Stomach (tissue), 9 donors: ENCODE data around the gene NOP10. TPM values are rescaled to one million over a fixed set of nuclear protein-coding genes. Genes with fewer than 3 reads are reported as not detected.

ENCODE experiments used
- DNase-seq, 2 donors: peaks; one replicate each; pipeline versions ENCODE4 v3.0.0 to v3.0.0-alpha.2; 2013 to 2019
- H3K27ac ChIP-seq, 5 donors: fragments of 200-600 bp in 4 of 5; sonication (generic) in 4 of 5; one replicate each; pipeline ENCODE4 v1.5.1; 2013 to 2019; ENCODE audit warnings: mild to moderate bottlenecking in 1 of 5, moderate library complexity in 1 of 5
- H3K27me3 ChIP-seq, 3 donors: fragments of 200-600 bp; sonication (generic); one replicate each; pipeline ENCODE4 v1.5.1; 2017 to 2019; ENCODE audit warnings: mixed run types in 1 of 3
- H3K36me3 ChIP-seq, 4 donors: fragments of 200-600 bp; sonication (generic); 1 replicate in 3 of 4; 2 replicates in 1 of 4; pipeline ENCODE4 v1.5.1; 2016 to 2019
- H3K4me1 ChIP-seq, 4 donors: fragments of 200-600 bp; sonication (generic); one replicate each; pipeline ENCODE4 v1.5.1; 2016 to 2019
- H3K4me3 ChIP-seq, 4 donors: fragments of 200-600 bp; sonication (generic) in 3 of 4; one replicate each; pipeline ENCODE4 v1.5.1; 2016 to 2019; ENCODE audit warnings: mild to moderate bottlenecking in 1 of 4
- H3K9me3 ChIP-seq, 4 donors: fragments of 200-600 bp; sonication (generic); one replicate each; pipeline ENCODE4 v1.5.1; 2016 to 2019
- EP300 ChIP-seq: sonication (generic); formaldehyde crosslinking; IDR thresholded peaks from one replicate; pipeline ENCODE4 v1.6.1; 2017; ENCODE audit warnings: antibody characterized with exemption
- POLR2A ChIP-seq, 4 donors: fragments of 450-650 bp; IDR thresholded peaks; one replicate each; pipeline ENCODE4 v1.6.1; 2016; ENCODE audit warnings: antibody characterized with exemption in 4 of 4, control low read depth in 2 of 4, mild to moderate bottlenecking in 1 of 4, moderate library complexity in 1 of 4
- POLR2AphosphoS5 ChIP-seq, 3 donors: sonication (generic); formaldehyde crosslinking; IDR thresholded peaks; one replicate each; pipeline ENCODE4 v1.6.1; 2016; ENCODE audit warnings: antibody characterized with exemption in 3 of 3
- WGBS, 5 donors: extraction: QIAGEN DNeasy Blood & Tissue Kit in 3 of 5; methylation state at CpG; one replicate each; pipeline versions ENCODE4 v1.1.5 to v1.1.7; 2013 to 2018; 5-methylcytosine and 5-hydroxymethylcytosine counted together
- intact Hi-C: fragments of 100-400 bp; cut with DNase I; formaldehyde crosslinking; loops from one replicate; pipeline ENCODE4 v1.15.1; 2023; ENCODE audit warnings: low total_unique reads
- polyA plus RNA-seq, 3 donors: library from polyadenylated mRNA; stranded (reverse); fragments of 200-250 nt; gene quantifications; one replicate each; pipeline ENCODE4 v1.2.3, GENCODE V29; 2013
- total RNA-seq, 5 donors: library from RNA; depleted of rRNA; stranded (reverse); fragments of >200 nt; gene quantifications; one replicate each; pipeline versions ENCODE4 v1.1.0 to v1.2.3, GENCODE V29; 2014 to 2016
- TF ChIP-seq, protein P1 (sequence below), 7 experiments: fragments of 450-650 bp in 4 of 7; fragments of 200-600 bp in 3 of 7; sonication (generic) in 3 of 7; IDR thresholded peaks; one replicate each; pipeline ENCODE4 v1.5.1; 2016 to 2019; ENCODE audit warnings: antibody characterized with exemption in 7 of 7, control low read depth in 2 of 7, mild to moderate bottlenecking in 1 of 7
- donor health status: healthy with polysubstance abuse.
- donor health status: Bipolar disorder and iron deficiency.
- donor health status: healthy.

The NOP10 gene
- total and polyA plus RNA-seq, 8 donors: 2.9 to 388 (median 196) TPM

DNA sequence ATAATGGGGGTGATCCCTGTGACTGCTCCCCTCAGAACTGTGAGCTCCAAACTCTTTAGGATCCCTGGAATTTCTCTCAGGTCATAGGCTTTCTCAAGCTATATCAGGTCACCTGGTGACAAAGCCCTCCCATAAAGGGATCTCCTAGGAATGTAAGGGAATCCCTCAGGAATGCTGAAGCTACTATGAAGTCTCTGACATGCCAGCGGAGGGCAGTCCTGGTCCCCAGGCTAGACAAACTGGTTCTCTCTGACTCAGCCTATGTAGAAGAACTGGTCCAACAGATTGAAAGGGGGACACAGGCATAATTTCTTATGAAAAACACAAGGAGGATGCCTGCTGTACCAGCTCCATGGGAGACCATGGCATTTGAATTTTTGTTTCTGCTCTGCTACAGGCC lies 17.4 kb upstream of the NOP10 start:
- H3K9me3 ChIP-seq: no peaks in the 10 kb centered on the region
- 48 to 70% (median 61%) methylated on average over 1 of the region's 1 CpG for WGBS, 5 donors

GRCh38 chr15:34359416-34359815 lies 16.5 kb upstream of the NOP10 start:
- Histone ChIP-seq H3K27ac (peak overlapping the region; percentile 32 to 79 (median 42)), H3K36me3 (peaks cover 15 to 98% (median 93%) of the 10 kb centered on the region in 4 donors), H3K4me1 (peaks cover 0 to 33% (median 2%) of the 10 kb centered on the region in 4 donors), H3K9me3 (no peaks in the 10 kb centered on the region), H3K4me3 (no peak overlapping the region), H3K27me3 (no peaks in the 10 kb centered on the region)
- DNase-seq: peak in 1 of 2 donors; percentile 55
- peak in 2 of 3 donors; percentile 61 to 69 for TF ChIP-seq POLR2AphosphoS5 (IDR thresholded peaks at IDR 0.05)
- TF ChIP-seq, protein P1, sequence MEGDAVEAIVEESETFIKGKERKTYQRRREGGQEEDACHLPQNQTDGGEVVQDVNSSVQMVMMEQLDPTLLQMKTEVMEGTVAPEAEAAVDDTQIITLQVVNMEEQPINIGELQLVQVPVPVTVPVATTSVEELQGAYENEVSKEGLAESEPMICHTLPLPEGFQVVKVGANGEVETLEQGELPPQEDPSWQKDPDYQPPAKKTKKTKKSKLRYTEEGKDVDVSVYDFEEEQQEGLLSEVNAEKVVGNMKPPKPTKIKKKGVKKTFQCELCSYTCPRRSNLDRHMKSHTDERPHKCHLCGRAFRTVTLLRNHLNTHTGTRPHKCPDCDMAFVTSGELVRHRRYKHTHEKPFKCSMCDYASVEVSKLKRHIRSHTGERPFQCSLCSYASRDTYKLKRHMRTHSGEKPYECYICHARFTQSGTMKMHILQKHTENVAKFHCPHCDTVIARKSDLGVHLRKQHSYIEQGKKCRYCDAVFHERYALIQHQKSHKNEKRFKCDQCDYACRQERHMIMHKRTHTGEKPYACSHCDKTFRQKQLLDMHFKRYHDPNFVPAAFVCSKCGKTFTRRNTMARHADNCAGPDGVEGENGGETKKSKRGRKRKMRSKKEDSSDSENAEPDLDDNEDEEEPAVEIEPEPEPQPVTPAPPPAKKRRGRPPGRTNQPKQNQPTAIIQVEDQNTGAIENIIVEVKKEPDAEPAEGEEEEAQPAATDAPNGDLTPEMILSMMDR (IDR thresholded peaks at IDR 0.05): no peak
- no peak for TF ChIP-seq POLR2A (IDR thresholded peaks at IDR 0.05)
- WGBS, 5 donors: 46 to 70% (median 63%) methylated on average over 1 to 3 of the region's 3 CpGs
- intact Hi-C loops: no loop called here

More for the DNA sequence above, 17.4 kb upstream of the NOP10 start:
- Histone ChIP-seq H3K27me3 (no peaks in the 10 kb centered on the region), H3K36me3 (peaks cover 15 to 89% (median 84%) of the 10 kb centered on the region in 4 donors), H3K27ac (peak overlapping the region; percentile 32 to 79 (median 42)), H3K4me3 (peak overlapping the region in 1 of 4 donors; percentile 9), H3K4me1 (peaks cover 4 to 42% (median 8%) of the 10 kb centered on the region in 4 donors)
- DNase-seq: peak in 1 of 2 donors; percentile 65
- TF ChIP-seq POLR2AphosphoS5 (IDR thresholded peaks at IDR 0.05) (peak in 1 of 3 donors; percentile 17), EP300 (no peak), POLR2A (IDR thresholded peaks at IDR 0.05) (no peak)
- intact Hi-C loops: loop anchor here (10.0 kb wide), 1 partner anchor 115 kb away; no protein-coding TSS in a partner anchor

DNA sequence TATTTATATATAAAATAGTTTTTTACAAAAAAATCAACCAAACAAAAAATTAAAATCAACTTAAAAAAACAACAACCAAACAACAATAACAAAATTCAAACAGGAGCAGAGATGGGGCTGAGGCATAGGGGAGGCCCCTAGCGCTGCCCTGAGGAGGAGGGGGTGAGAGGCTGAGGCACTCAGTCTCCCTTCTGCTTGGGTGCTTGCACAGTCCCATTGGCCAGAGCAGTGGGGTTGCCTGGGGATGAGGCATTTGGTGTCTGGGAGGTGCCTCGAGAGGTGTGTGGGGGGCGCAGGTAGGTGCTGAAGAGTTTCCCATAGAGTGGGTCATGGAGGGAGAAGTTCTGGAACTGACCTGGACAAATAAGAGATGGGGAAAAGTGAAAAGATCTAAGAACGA lies 16.0 kb upstream of the NOP10 start:
- 89 to 97% (median 96%) methylated on average over 4 of the region's 4 CpGs for WGBS, 5 donors
- no peaks in the 10 kb centered on the region for H3K27me3 ChIP-seq
- peaks cover 15 to 100% (median 96%) of the 10 kb centered on the region in 4 donors for H3K36me3 ChIP-seq
- DNase-seq: no peak
- intact Hi-C loops: no loop called here
- TF ChIP-seq, protein P1 (IDR thresholded peaks at IDR 0.05): no peak
- TF ChIP-seq POLR2A (IDR thresholded peaks at IDR 0.05) (no peak), EP300 (no peak), POLR2AphosphoS5 (IDR thresholded peaks at IDR 0.05) (no peak)
- H3K9me3 ChIP-seq: no peaks in the 10 kb centered on the region
- peaks cover 0 to 30% (median 2%) of the 10 kb centered on the region in 4 donors for H3K4me1 ChIP-seq
- H3K27ac ChIP-seq: peak overlapping the region in 3 of 5 donors; percentile 38 to 79 (median 64)
- no peak overlapping the region for H3K4me3 ChIP-seq

DNA sequence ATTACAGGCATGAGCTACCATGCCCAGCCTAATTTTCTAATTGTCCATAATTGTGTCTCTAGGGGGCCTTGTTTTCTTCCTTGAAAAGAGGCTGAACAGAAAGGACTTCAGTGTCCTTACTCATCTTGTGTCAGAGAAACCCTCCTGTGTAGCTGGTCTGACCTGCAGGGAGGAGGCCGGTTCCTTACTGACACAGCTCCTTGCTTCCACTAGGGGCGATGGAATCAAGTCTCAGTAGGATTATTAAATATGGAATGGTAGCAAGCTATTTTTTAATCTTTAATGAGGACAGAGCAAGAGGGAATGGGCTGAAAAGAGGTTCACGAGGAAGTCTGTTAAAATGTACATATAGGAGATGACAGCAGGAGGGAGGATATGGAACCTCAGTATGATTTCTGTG lies 15.4 kb upstream of the NOP10 start:
- TF ChIP-seq POLR2A (IDR thresholded peaks at IDR 0.05) (no peak), EP300 (no peak), POLR2AphosphoS5 (IDR thresholded peaks at IDR 0.05) (no peak)
- TF ChIP-seq, protein P1 (IDR thresholded peaks at IDR 0.05): no peak
- peaks cover 0 to 24% (median 2%) of the 10 kb centered on the region in 4 donors for H3K4me1 ChIP-seq
- peaks cover 15 to 100% (median 94%) of the 10 kb centered on the region in 4 donors for H3K36me3 ChIP-seq
- no peaks in the 10 kb centered on the region for H3K27me3 ChIP-seq
- DNase-seq: no peak
- no peak overlapping the region for H3K4me3 ChIP-seq
- no peaks in the 10 kb centered on the region for H3K9me3 ChIP-seq
- WGBS, 5 donors: 71 to 86% (median 80%) methylated on average over 3 of the region's 3 CpGs
- intact Hi-C loops: no loop called here
- peak overlapping the region in 1 of 5 donors; percentile 79 for H3K27ac ChIP-seq

GRCh38 chr15:34357653-34358052 lies 14.7 kb upstream of the NOP10 start:
- no peak overlapping the region for H3K27ac ChIP-seq
- peaks cover 0 to 21% (median 2%) of the 10 kb centered on the region in 4 donors for H3K4me1 ChIP-seq
- H3K27me3 ChIP-seq: no peaks in the 10 kb centered on the region
- WGBS, 5 donors: 83 to 96% (median 92%) methylated on average over 1 of the region's 1 CpG
- no peak for DNase-seq
- TF ChIP-seq, protein P1 (IDR thresholded peaks at IDR 0.05): no peak
- TF ChIP-seq POLR2AphosphoS5 (IDR thresholded peaks at IDR 0.05) (no peak), POLR2A (IDR thresholded peaks at IDR 0.05) (no peak), EP300 (no peak)
- H3K36me3 ChIP-seq: peaks cover 15 to 96% (median 88%) of the 10 kb centered on the region in 4 donors
- no peak overlapping the region for H3K4me3 ChIP-seq
- intact Hi-C loops: no loop called here
- H3K9me3 ChIP-seq: no peaks in the 10 kb centered on the region
